Uterus (tissue), 2 donors: Measurements from ENCODE around the gene NAA10.

Experiments used
- POLR2A ChIP-seq, 2 donors: fragments of 450-650 bp; IDR thresholded peaks; one replicate each; pipeline ENCODE4 v1.6.1; 2016; ENCODE audit warnings: antibody characterized with exemption in 2 of 2, mild to moderate bottlenecking in 1 of 2, moderate library complexity in 1 of 2
- TF ChIP-seq, protein P1 (sequence below), 4 experiments: fragments of 200-600 bp in 2 of 4; fragments of 450-650 bp in 2 of 4; sonication (generic) in 2 of 4; IDR thresholded peaks; one replicate each; pipeline ENCODE4 v1.5.1; 2016 to 2019; ENCODE audit warnings: antibody characterized with exemption in 4 of 4, mild to moderate bottlenecking in 2 of 4, moderate library complexity in 1 of 4

DNA sequence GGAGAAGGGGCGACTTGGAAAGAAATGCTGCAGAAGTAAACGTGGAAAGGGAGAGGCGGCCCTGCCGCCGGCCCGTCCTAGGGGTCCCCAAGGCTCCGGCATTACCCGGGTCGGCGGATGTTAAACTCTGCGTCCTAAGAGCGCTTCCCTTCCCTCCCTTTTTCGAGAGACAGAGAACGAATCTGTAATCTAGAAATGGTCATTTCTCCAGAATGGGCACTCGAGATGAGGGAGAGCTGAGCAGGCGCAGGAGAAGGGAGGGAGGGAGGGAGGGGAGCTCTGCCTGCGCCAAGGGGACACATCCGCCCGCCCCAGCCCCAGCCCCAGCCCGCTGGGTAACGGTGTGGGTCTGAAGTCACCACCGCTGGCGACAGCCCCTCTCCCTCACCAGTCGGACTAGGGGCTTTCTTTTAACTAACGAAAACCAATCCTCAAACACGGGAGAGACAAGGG lies 35.1 kb upstream of the NAA10 start:
- TF ChIP-seq, protein P1, sequence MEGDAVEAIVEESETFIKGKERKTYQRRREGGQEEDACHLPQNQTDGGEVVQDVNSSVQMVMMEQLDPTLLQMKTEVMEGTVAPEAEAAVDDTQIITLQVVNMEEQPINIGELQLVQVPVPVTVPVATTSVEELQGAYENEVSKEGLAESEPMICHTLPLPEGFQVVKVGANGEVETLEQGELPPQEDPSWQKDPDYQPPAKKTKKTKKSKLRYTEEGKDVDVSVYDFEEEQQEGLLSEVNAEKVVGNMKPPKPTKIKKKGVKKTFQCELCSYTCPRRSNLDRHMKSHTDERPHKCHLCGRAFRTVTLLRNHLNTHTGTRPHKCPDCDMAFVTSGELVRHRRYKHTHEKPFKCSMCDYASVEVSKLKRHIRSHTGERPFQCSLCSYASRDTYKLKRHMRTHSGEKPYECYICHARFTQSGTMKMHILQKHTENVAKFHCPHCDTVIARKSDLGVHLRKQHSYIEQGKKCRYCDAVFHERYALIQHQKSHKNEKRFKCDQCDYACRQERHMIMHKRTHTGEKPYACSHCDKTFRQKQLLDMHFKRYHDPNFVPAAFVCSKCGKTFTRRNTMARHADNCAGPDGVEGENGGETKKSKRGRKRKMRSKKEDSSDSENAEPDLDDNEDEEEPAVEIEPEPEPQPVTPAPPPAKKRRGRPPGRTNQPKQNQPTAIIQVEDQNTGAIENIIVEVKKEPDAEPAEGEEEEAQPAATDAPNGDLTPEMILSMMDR (IDR thresholded peaks at IDR 0.05), result no peak
- TF ChIP-seq POLR2A (IDR thresholded peaks at IDR 0.05), result no peak
